ENCODE results near the gene DOCK11.
"Not testable (repeated sequence)": the region's sequence is repeated elsewhere in the genome, so short reads cannot be mapped to it uniquely, and the experiment has no call there.

GRCh38 chrX:118586206-118586605, 90.6 kb downstream of the DOCK11 start:
- not testable (repeated sequence) for TF ChIP-seq CTCF, POLR2A (IDR thresholded peaks at IDR 0.05)

All from body of pancreas (tissue), 4 donors.